Upper lobe of left lung (tissue), 6 donors: ENCODE measurements around the gene SMYD5. TPM values are rescaled to one million over a fixed set of nuclear protein-coding genes. Genes with fewer than 3 reads are reported as not detected.

Experiments used
- ATAC-seq, 2 donors: fragments of 200-7000 bp; cut with Tn5 transposase; one replicate each; pipeline ENCODE4 v1.9.1; 2022; ENCODE audit warnings: mild to moderate bottlenecking in 2 of 2, moderate library complexity in 2 of 2; ENCODE audit not compliant: low FRiP score in 2 of 2
- DNase-seq, 2 donors: peaks; one replicate each; pipeline ENCODE4 v3.0.0-alpha.2; 2019 to 2020
- H3K27ac ChIP-seq, 4 donors: fragments of 200-600 bp; sonication (generic); one replicate each; pipeline ENCODE4 v1.5.1; 2016 to 2019
- H3K27me3 ChIP-seq, 4 donors: fragments of 200-600 bp; sonication (generic); one replicate each; pipeline ENCODE4 v1.5.1; 2017 to 2019
- H3K36me3 ChIP-seq, 4 donors: fragments of 200-600 bp; sonication (generic); one replicate each; pipeline ENCODE4 v1.5.1; 2016 to 2019
- H3K4me1 ChIP-seq, 4 donors: fragments of 200-600 bp; sonication (generic); one replicate each; pipeline ENCODE4 v1.5.1; 2018 to 2019
- H3K4me3 ChIP-seq, 4 donors: fragments of 200-600 bp; sonication (generic); one replicate each; pipeline ENCODE4 v1.5.1; 2017 to 2019; ENCODE audit warnings: mild to moderate bottlenecking in 2 of 4, moderate library complexity in 1 of 4
- H3K9me3 ChIP-seq, 4 donors: fragments of 200-600 bp; sonication (generic); one replicate each; pipeline ENCODE4 v1.5.1; 2018 to 2019
- EP300 ChIP-seq, 4 donors: sonication (generic); formaldehyde crosslinking; IDR thresholded peaks; one replicate each; pipeline ENCODE4 v1.5.1; 2017; ENCODE audit warnings: antibody characterized with exemption in 4 of 4, control low read depth in 2 of 4
- POLR2A ChIP-seq, 4 donors: fragments of 450-650 bp; IDR thresholded peaks; one replicate each; pipeline ENCODE4 v1.5.1; 2016 to 2017; ENCODE audit warnings: antibody characterized with exemption in 4 of 4, mild to moderate bottlenecking in 2 of 4
- POLR2AphosphoS5 ChIP-seq, 2 donors: sonication (generic); formaldehyde crosslinking; IDR thresholded peaks; one replicate each; pipeline ENCODE4 v1.5.1; 2017; ENCODE audit warnings: antibody characterized with exemption in 2 of 2
- WGBS, 2 donors: methylation state at CpG; one replicate each; pipeline ENCODE4 v1.1.5; 2017 to 2018; 5-methylcytosine and 5-hydroxymethylcytosine counted together
- total RNA-seq, 6 donors: library from RNA; depleted of rRNA in 4 of 6; stranded (reverse); fragments of >200 nt in 4 of 6; gene quantifications; one replicate each; pipeline versions ENCODE4 v1.1.0 to v1.2.1, GENCODE V29; 2016 to 2021
- TF ChIP-seq, protein P1 (sequence below), 6 experiments: fragments of 450-650 bp in 4 of 6; fragments of 200-600 bp in 2 of 6; sonication (generic) in 2 of 6; IDR thresholded peaks; one replicate each; pipeline ENCODE4 v1.5.1; 2016 to 2019; ENCODE audit warnings: antibody characterized with exemption in 6 of 6
- donor health status: DM: no; HTN: no; CAD: no; lungs with moderate emphysema.
- donor health status: DM: no; HTN: yes; CAD: no; lungs with severe emphysema.

The SMYD5 gene
- total RNA-seq, 6 donors from 2014 or later = 18.1 to 58.8 (median 21.2) TPM

DNA sequence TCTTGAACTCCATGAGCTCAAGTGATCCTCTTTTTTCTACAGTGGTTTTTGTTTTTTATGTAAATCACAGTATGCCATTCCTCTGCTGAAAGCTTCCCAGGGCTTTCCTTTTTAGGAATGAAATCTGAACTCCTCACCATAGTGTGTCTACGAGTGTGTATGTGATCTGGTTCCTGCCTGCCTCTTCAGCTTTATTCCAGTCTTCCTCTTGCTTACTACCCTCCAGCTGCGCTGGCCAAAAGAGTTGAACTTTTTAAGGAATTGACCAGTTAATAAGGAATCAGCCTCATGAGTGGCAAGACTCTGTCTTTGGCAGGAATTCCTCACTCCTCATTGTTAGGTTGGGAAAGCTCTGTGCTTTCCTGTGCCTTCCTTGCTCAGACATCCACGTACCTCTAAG lies 24.1 kb downstream of the SMYD5 start:
- Histone ChIP-seq H3K36me3 (peaks cover 0 to 49% (median 23%) of the 10 kb centered on the region in 4 donors), H3K4me1 (peaks cover 30 to 46% (median 39%) of the 10 kb centered on the region in 4 donors), H3K9me3 (no peaks in the 10 kb centered on the region), H3K4me3 (no peak overlapping the region), H3K27ac (no peak overlapping the region), H3K27me3 (no peaks in the 10 kb centered on the region)
- TF ChIP-seq EP300 (IDR thresholded peaks at IDR 0.05) = no peak
- TF ChIP-seq, protein P1, sequence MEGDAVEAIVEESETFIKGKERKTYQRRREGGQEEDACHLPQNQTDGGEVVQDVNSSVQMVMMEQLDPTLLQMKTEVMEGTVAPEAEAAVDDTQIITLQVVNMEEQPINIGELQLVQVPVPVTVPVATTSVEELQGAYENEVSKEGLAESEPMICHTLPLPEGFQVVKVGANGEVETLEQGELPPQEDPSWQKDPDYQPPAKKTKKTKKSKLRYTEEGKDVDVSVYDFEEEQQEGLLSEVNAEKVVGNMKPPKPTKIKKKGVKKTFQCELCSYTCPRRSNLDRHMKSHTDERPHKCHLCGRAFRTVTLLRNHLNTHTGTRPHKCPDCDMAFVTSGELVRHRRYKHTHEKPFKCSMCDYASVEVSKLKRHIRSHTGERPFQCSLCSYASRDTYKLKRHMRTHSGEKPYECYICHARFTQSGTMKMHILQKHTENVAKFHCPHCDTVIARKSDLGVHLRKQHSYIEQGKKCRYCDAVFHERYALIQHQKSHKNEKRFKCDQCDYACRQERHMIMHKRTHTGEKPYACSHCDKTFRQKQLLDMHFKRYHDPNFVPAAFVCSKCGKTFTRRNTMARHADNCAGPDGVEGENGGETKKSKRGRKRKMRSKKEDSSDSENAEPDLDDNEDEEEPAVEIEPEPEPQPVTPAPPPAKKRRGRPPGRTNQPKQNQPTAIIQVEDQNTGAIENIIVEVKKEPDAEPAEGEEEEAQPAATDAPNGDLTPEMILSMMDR (IDR thresholded peaks at IDR 0.05) = no peak
- TF ChIP-seq POLR2AphosphoS5 (IDR thresholded peaks at IDR 0.05) = no peak
- TF ChIP-seq POLR2A (IDR thresholded peaks at IDR 0.05) = no peak
- DNase-seq (no peak), ATAC-seq (no peak)
- WGBS, 2 donors = 76 to 80% methylated on average over 3 of the region's 3 CpGs

DNA sequence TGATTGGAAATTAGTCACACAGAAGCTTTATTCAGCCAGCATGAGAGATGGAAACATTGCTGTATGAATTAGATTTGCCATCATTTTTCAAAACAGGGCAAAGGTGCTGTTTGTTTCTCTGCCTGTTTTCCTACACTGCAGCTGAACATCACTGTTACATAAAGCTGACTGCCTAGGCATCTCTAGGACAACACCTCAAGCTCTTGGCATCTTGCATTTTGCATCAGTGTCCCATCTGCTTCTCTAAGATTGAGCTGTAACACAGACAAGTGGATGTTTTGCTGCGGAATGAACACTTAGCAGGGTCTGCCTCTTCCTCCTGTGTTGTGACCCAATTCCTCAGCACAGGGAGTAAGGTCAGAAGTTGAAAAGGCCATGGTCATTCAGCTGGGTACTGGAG lies 24.9 kb downstream of the SMYD5 start:
- 64 to 87% methylated on average over 1 of the region's 1 CpG for WGBS, 2 donors
- Histone ChIP-seq H3K27me3 (no peaks in the 10 kb centered on the region), H3K36me3 (peaks cover 0 to 57% (median 25%) of the 10 kb centered on the region in 4 donors), H3K27ac (no peak overlapping the region), H3K4me1 (peaks cover 30 to 50% (median 41%) of the 10 kb centered on the region in 4 donors), H3K9me3 (no peaks in the 10 kb centered on the region), H3K4me3 (no peak overlapping the region)
- TF ChIP-seq POLR2A (IDR thresholded peaks at IDR 0.05) (no peak), EP300 (IDR thresholded peaks at IDR 0.05) (no peak), POLR2AphosphoS5 (IDR thresholded peaks at IDR 0.05) (no peak)
- TF ChIP-seq, protein P1 (IDR thresholded peaks at IDR 0.05) = no peak
- ATAC-seq = no peak
- DNase-seq = no peak

DNA sequence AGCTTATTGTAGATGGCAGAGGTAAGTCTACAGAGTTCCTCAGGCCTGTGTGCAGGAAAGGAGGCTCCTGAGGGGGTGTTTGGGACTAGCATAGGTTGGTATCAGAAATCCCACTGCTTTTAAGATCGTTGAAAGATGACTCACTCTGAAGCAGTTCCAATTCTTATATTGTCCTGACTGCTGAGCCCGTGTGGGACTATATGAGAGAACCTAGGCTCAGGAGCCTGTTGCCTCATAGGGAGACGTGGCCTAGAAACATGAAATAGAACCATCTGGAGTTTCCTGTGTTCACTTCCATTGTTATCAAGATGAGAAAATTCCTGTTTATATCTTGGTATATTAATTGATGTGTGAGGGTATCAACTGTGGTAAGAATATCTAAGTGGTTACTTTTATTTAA lies 25.7 kb downstream of the SMYD5 start:
- WGBS, 2 donors = 35 to 59% methylated on average over 3 of the region's 3 CpGs
- Histone ChIP-seq H3K36me3 (peaks cover 4 to 65% (median 33%) of the 10 kb centered on the region in 4 donors), H3K27ac (no peak overlapping the region), H3K9me3 (no peaks in the 10 kb centered on the region), H3K4me3 (no peak overlapping the region), H3K4me1 (peaks cover 35 to 49% (median 44%) of the 10 kb centered on the region in 4 donors), H3K27me3 (no peaks in the 10 kb centered on the region)
- DNase-seq = no peak
- TF ChIP-seq POLR2A (IDR thresholded peaks at IDR 0.05) (no peak), EP300 (IDR thresholded peaks at IDR 0.05) (no peak), POLR2AphosphoS5 (IDR thresholded peaks at IDR 0.05) (no peak)
- TF ChIP-seq, protein P1 (IDR thresholded peaks at IDR 0.05) = no peak
- no peak for ATAC-seq

DNA sequence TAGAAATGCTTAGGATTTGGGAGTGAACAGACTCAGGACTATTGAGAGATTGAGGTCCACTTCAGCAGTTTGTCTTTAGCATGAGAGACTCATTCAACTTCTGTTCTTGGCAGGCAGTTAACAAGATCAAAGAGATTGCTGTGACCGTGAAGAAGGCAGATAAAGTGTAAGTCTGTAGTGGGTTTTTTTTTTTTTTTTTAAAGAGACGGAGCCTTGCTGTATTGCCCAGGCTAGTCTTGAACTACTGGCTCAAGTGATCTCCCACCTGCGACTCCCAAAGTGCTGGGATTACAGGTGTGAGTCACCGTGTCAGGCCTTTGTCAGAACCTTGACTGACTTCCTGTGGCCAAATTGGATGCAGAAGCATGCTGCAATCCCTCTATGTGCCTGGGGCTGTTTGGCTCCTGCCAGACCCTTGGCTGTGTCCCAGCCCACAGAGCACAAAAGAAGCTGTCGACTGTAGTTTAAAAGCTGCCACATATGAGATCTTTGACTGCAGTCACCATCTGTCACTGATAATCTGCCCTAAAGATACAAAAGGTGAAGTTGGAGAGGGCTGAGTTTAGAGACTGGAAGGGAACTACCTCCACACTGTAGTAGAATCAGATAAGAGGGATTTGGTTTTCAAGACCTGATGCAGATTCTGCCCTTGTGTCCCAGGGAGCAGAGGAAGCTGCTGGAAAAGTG lies 30.0 kb downstream of the SMYD5 start:
- ATAC-seq = peak in 1 of 2 donors; percentile 80
- no peak overlapping the region for H3K27ac ChIP-seq
- TF ChIP-seq EP300 (IDR thresholded peaks at IDR 0.05) (no peak), POLR2A (IDR thresholded peaks at IDR 0.05) (no peak), POLR2AphosphoS5 (IDR thresholded peaks at IDR 0.05) (no peak)
- TF ChIP-seq, protein P1 (IDR thresholded peaks at IDR 0.05) = no peak
- H3K9me3 ChIP-seq = no peaks in the 10 kb centered on the region
- no peaks in the 10 kb centered on the region for H3K27me3 ChIP-seq
- DNase-seq = peak in 1 of 2 donors; percentile 53
- peaks cover 41 to 100% (median 75%) of the 10 kb centered on the region in 4 donors for H3K36me3 ChIP-seq
- no peak overlapping the region for H3K4me3 ChIP-seq
- WGBS, 2 donors = 36 to 48% methylated on average over 5 of the region's 5 CpGs
- peaks cover 10 to 16% (median 14%) of the 10 kb centered on the region in 4 donors for H3K4me1 ChIP-seq

DNA sequence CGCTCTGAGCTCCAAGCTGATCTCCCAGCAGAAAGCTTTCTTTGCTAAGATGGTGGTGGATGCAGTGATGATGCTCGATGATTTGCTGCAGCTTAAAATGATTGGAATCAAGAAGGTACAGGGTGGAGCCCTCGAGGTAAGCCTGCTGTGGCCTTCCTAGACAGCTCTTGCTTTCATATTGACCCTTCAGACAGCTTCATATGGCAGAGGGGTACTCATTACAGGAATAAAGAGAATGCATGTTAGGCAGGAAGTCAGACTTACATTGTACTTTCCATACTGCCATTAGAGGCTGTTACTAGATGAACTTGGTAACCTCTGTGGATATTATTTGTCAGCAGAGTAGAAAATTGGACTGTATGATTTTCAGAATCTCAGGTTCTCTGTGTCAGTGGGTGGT lies 30.5 kb downstream of the SMYD5 start:
- ATAC-seq = no peak
- Histone ChIP-seq H3K27ac (no peak overlapping the region), H3K36me3 (peaks cover 45 to 100% (median 78%) of the 10 kb centered on the region in 4 donors), H3K4me1 (peaks cover 7 to 13% (median 9%) of the 10 kb centered on the region in 4 donors), H3K9me3 (no peaks in the 10 kb centered on the region), H3K4me3 (no peak overlapping the region), H3K27me3 (no peaks in the 10 kb centered on the region)
- TF ChIP-seq EP300 (IDR thresholded peaks at IDR 0.05) = no peak
- 88 to 98% methylated on average over 3 of the region's 3 CpGs for WGBS, 2 donors
- no peak for DNase-seq
